GM18907 (cell line): ENCODE data around the gene RUNX1.
A peak's percentile ranks its signal among the peaks of the same experiment; 100 is the strongest.

Experiments used
- ATAC-seq: cut with Tn5 transposase; IDR thresholded peaks from one replicate; pipeline ENCODE4 v1.9.1; 2021; ENCODE audit warnings: mild to moderate bottlenecking, moderate library complexity; ENCODE audit not compliant: unreplicated experiment

Gene RUNX1

GRCh38 chr21:35062016-35062415 is 12.9 kb upstream of the RUNX1 start:
- no peak for ATAC-seq

- no peak for ATAC-seq
Measured at GRCh38 chr21:35059742-35060141, 10.6 kb upstream of the RUNX1 start.

DNA sequence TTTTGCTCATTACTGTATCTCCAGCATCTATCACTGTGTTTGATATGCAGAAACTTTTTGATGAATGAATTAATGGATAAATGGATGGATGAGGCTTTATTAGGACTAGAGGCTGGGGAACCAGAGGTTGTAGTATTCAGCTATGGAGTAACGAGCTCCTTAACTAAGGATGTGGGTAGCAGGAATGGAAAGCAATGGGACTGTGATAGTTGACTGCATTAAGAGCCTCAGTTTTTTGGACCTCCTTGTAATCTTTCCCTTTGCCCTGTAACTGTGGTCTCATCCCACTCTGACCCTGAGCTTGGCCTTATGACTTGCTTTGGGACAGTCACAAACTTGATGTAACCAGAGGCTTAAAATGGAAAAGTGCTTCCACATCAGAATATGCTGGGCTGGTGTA is 9.0 kb upstream of the RUNX1 start:
- ATAC-seq, result no peak

GRCh38 chr21:35057428-35057827 is 8.3 kb upstream of the RUNX1 start:
- ATAC-seq, result peak; percentile 72

DNA sequence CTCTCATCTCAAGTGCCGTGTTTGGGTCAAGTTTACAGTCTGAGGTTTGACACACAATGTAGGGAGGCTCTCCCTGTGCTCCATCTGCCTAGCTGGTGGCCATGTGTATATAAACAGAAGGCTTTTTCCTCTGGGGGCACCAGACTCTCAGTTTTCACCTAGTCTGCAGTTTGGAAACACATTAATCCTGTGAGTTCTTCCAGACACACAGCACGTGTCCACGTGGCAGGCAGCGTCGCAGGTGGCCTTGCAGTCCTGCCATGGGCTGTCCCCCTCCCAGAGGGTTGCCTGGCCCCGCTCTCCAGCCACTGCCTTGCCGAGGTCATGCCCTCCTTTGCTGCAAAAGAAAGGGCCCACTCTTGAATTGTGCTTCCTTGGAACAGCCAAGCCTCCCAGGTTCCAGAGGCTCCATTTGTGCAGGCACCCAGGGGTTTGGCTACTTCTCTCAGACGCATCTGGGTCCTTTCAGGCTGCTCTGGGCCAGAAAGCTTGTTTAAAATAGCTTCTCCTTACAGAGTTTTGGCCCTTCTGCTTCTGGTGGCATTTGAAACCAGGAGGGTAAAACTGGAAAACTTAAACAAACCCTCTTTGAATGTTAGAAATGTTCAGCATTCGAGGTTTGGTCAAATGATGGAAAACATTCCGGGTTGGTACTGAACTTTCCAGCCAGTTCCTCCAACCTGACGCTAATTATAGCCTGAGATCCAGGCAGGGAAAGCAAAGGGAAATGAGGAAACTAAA is 4.4 kb upstream of the RUNX1 start:
- ATAC-seq, result no peak

GRCh38 chr21:35052801-35053200 is 3.7 kb upstream of the RUNX1 start:
- no peak for ATAC-seq

DNA sequence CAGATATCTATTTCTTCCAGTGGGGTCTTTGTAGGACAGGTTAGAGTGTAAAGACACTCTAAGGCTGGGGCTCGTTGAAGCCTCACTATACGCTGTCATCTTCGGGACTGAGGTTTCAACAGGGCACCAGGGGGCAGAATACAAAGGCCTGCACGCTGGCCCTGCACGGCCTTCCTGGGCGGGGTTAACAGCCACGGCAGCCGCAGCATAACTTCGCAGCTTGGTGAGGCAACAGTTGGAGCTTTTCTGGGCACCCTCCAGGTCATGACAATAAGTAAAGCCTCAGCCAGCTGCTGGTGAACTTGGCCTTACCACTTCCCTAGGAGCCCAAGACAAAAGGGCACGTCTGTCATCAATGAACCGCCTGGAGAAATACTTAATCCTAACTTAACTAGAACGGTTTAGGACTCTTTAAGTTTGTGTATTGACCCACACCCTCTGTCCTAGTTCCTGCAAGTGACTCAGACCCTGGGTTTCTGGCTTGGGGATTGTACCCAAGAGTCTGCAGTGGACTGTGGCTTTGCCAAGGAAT is 2.3 kb upstream of the RUNX1 start:
- no peak for ATAC-seq

GRCh38 chr21:35050348-35051286 is 1.5 kb upstream of the RUNX1 start:
- ATAC-seq, result no peak

GRCh38 chr21:35048183-35048601 is 910 bp downstream of the RUNX1 start:
- no peak for ATAC-seq

GRCh38 chr21:35046880-35047229 is 2.2 kb downstream of the RUNX1 start:
- ATAC-seq, result no peak

DNA sequence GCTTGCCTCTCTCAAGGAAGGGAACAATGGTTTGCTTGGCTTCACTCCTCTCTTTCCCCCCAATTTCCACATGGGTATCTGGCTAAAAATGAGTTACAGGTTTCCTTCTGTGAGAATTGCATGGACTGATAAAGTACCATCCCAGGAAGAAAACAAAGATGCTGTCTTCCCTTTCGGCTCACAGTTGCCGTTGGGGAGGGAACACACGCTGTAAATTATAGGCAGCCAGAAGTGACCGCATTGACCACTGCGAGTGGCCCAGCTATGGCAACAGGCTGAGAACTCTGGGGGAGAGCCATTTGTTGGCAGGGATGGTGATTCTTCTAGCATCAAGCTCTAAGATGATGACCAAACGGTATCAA is 2.9 kb downstream of the RUNX1 start:
- no peak for ATAC-seq

- no peak for ATAC-seq
Measured at GRCh38 chr21:35045542-35046262, 3.4 kb downstream of the RUNX1 start.

- ATAC-seq, result no peak
Measured at GRCh38 chr21:35044770-35045541, 4.1 kb downstream of the RUNX1 start.

DNA sequence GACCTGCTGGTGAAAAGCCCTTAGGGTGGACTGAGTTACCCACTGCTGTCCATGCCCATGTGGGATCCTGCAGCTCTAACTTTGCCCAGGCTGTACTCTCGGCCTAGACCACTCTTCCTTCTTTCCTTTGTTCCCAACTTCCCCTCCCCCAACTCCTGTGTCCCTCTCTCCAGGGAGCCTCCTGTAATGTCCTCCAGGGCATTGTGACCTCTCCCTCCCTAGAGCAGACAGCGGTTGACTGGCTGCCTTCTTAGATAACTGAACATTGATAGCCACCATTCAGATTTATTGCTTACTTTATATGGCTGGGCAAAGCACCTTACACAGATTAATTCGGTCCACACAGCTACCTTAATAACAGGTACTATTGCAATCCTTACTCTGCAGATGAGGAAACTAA is 5.0 kb downstream of the RUNX1 start:
- no peak for ATAC-seq

GRCh38 chr21:35043549-35043948 is 5.6 kb downstream of the RUNX1 start:
- no peak for ATAC-seq

DNA sequence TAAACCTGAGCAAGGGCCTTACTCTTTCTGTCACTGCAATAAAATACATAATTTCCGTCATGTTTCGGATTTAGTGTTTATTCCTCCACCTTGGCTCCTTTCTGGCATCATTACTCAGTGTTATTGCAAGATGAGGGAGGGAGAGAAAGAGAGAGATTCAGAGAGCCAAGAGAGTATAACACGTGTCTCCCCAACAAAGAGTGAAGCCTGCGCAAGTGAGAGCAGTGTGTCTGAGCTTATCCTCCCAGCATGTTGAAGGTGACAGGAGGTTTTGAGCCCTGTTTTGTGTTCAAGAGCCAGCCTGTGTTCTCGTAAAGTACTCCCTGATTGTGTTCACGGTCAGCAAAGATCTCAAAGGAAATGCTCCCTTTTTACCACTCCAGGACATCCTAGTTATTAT is 6.3 kb downstream of the RUNX1 start:
- ATAC-seq, result no peak

GRCh38 chr21:35041881-35042280 is 7.2 kb downstream of the RUNX1 start:
- no peak for ATAC-seq

- ATAC-seq, result no peak
Measured at GRCh38 chr21:35041122-35041521, 8.0 kb downstream of the RUNX1 start.

- ATAC-seq, result no peak
Measured at GRCh38 chr21:35039595-35040289, 9.4 kb downstream of the RUNX1 start.

- ATAC-seq, result no peak
Measured at GRCh38 chr21:35038772-35039319, 10.3 kb downstream of the RUNX1 start.
